DMS153 (cell line): ENCODE measurements around the gene BIVM.
"Not testable (repeated sequence)": the region's sequence is repeated elsewhere in the genome, so short reads cannot be mapped to it uniquely, and the experiment has no call there.

ENCODE experiments used
- DNase-seq: peaks from one replicate; lab custom pipeline; 2025; lab: John Stamatoyannopoulos, UW

Gene BIVM

GRCh38 chr13:102798581-102799425 is at the start of gene BIVM, which contains the start of gene POGLUT2:
Gene BIVM, plus strand, starts transcription at chr13:102799119. Its CDS starts 8,149 bp downstream, at chr13:102807268.
Gene POGLUT2, minus strand, starts transcription at chr13:102798976. Its CDS starts 306 bp downstream, at chr13:102798670.
- DNase-seq = peak; percentile 79

GRCh38 chr13:102751886-102752285 is 47.0 kb upstream of the BIVM start:
- no peak for DNase-seq

GRCh38 chr13:102757006-102757405 is 41.9 kb upstream of the BIVM start:
- no peak for DNase-seq

GRCh38 chr13:102758842-102759241 is 40.1 kb upstream of the BIVM start:
- DNase-seq = no peak

- no peak for DNase-seq
These were observed 37.8 kb upstream of the BIVM start for GRCh38 chr13:102761071-102761470.

- no peak for DNase-seq
These were observed 35.2 kb upstream of the BIVM start for GRCh38 chr13:102763741-102764140.

GRCh38 chr13:102768909-102769308 is 30.0 kb upstream of the BIVM start:
- no peak for DNase-seq

GRCh38 chr13:102769679-102770078 is 29.2 kb upstream of the BIVM start:
- DNase-seq = no peak

- DNase-seq = no peak
These were observed 28.5 kb upstream of the BIVM start for GRCh38 chr13:102770435-102770834.

GRCh38 chr13:102771298-102772041 is 27.4 kb upstream of the BIVM start:
- no peak for DNase-seq

GRCh38 chr13:102772042-102772425 is 26.9 kb upstream of the BIVM start:
- no peak for DNase-seq

- DNase-seq = peak; percentile 78
These were observed 25.3 kb upstream of the BIVM start, which contains the start of gene TEX30 for GRCh38 chr13:102773441-102774213. Gene TEX30, minus strand, starts transcription at chr13:102773786. Its CDS starts 3,760 bp downstream, at chr13:102770026.

- no peak for DNase-seq
These were observed 24.7 kb upstream of the BIVM start for GRCh38 chr13:102774214-102774568.

GRCh38 chr13:102774591-102775520 is 24.1 kb upstream of the BIVM start:
- DNase-seq = no peak

GRCh38 chr13:102776271-102776670 is 22.6 kb upstream of the BIVM start:
- DNase-seq = no peak

- no peak for DNase-seq
These were observed 21.2 kb upstream of the BIVM start for GRCh38 chr13:102777736-102778135.

GRCh38 chr13:102779436-102780159 is 19.3 kb upstream of the BIVM start:
- no peak for DNase-seq

- DNase-seq = not testable (repeated sequence)
These were observed 18.3 kb upstream of the BIVM start for GRCh38 chr13:102780656-102781055.

GRCh38 chr13:102781591-102781990 is 17.3 kb upstream of the BIVM start:
- no peak for DNase-seq

GRCh38 chr13:102784483-102784882 is 14.4 kb upstream of the BIVM start:
- no peak for DNase-seq
